IMR-90 (cell line): ENCODE data around the gene PLPP1. TPM values are rescaled to one million over a fixed set of nuclear protein-coding genes. Genes with fewer than 3 reads are reported as not detected.
"Not testable (repeated sequence)": the region's sequence is repeated elsewhere in the genome, so short reads cannot be mapped to it uniquely, and the experiment has no call there.

Experiments used
- ATAC-seq: fragments of 200-7000 bp; cut with Tn5 transposase; 2 replicates; pipeline ENCODE4 v1.9.1; 2020; ENCODE audit warnings: low read depth, mild to moderate bottlenecking, moderate library complexity
- BruUV-seq: library from RNA; stranded (reverse); fragments of 400-500 nt; replicated peaks from 2 replicates; lab custom pipeline; 2021; lab: Mats Ljungman, UMichigan
- CTCF ChIA-PET: fragments of 300-600 bp; formaldehyde crosslinking; extraction: SDS; loops from one replicate; lab custom pipeline; 2021; ENCODE audit warnings: antibody characterized with exemption; lab: Yijun Ruan, JAX
- POLR2A ChIA-PET: fragments of 300-600 bp; sonication (Branson Sonifier 250); formaldehyde crosslinking; loops from one replicate; lab custom pipeline; 2022; ENCODE audit warnings: antibody characterized with exemption; ENCODE audit not compliant: unreplicated experiment; lab: Charles Lee
- DNase-seq: peaks from one replicate; pipeline ENCODE4 v3.0.0; 2013
- H2AFZ ChIP-seq: replicated peaks from 2 replicates; pipeline ENCODE3; 2013; ENCODE audit warnings: low read length, mild to moderate bottlenecking; ENCODE audit not compliant: poor library complexity
- H2AK5ac ChIP-seq: 2 replicates; pipeline ENCODE4 v1.6.1; 2013; ENCODE audit warnings: low read depth, low read length, inconsistent platforms
- H2AK9ac ChIP-seq: replicated peaks from 2 replicates; pipeline ENCODE3; 2013; ENCODE audit warnings: mild to moderate bottlenecking, low read depth, low read length, moderate library complexity; ENCODE audit not compliant: poor library complexity
- H2BK120ac ChIP-seq: 2 replicates; pipeline ENCODE4 v1.6.1; 2013; ENCODE audit warnings: low read depth, low read length, inconsistent platforms
- H2BK15ac ChIP-seq: 3 replicates; pipeline ENCODE4 v1.6.1; 2013; ENCODE audit warnings: low read depth, low read length, inconsistent platforms
- H2BK20ac ChIP-seq: 2 replicates; pipeline ENCODE4 v1.6.1; 2013; ENCODE audit warnings: low read depth, mild to moderate bottlenecking, inconsistent platforms, low read length, moderate library complexity
- H2BK5ac ChIP-seq: 2 replicates; pipeline ENCODE4 v1.6.1; 2013; ENCODE audit warnings: mild to moderate bottlenecking, low read depth, low read length, inconsistent platforms; ENCODE audit not compliant: poor library complexity, severe bottlenecking
- H3K14ac ChIP-seq: replicated peaks from 2 replicates; pipeline ENCODE4 v1.6.1; 2013; ENCODE audit warnings: low read depth, low read length, inconsistent platforms
- H3K18ac ChIP-seq: 2 replicates; pipeline ENCODE4 v1.6.1; 2013; ENCODE audit warnings: low read depth, low read length, control low read depth
- H3K23ac ChIP-seq: 2 replicates; pipeline ENCODE4 v1.6.1; 2013; ENCODE audit warnings: low read depth, low read length, inconsistent platforms
- H3K27ac ChIP-seq: 2 replicates; pipeline ENCODE4 v1.5.1; 2013; ENCODE audit warnings: mild to moderate bottlenecking, control low read depth, low read length; ENCODE audit not compliant: insufficient read depth
- H3K27me3 ChIP-seq: 2 replicates; pipeline ENCODE4 v1.6.1; 2013; ENCODE audit warnings: low read length; ENCODE audit not compliant: control insufficient read depth, insufficient read depth
- H3K36me3 ChIP-seq: 2 replicates; pipeline ENCODE4 v1.6.1; 2013; ENCODE audit warnings: low read length, mixed read lengths; ENCODE audit not compliant: control insufficient read depth, insufficient read depth
- H3K4ac ChIP-seq: 2 replicates; pipeline ENCODE4 v1.6.1; 2013; ENCODE audit warnings: low read depth, low read length, inconsistent platforms
- H3K4me1 ChIP-seq: 2 replicates; pipeline ENCODE4 v1.6.1; 2013; ENCODE audit warnings: low read length, mixed read lengths; ENCODE audit not compliant: control insufficient read depth, insufficient read depth
- H3K4me2 ChIP-seq: 2 replicates; pipeline ENCODE4 v1.6.1; 2013; ENCODE audit warnings: low read depth, mild to moderate bottlenecking, control low read depth, low read length, moderate library complexity
- H3K4me3 ChIP-seq: 2 replicates; pipeline ENCODE4 v1.5.1; 2013; ENCODE audit warnings: low read depth, mild to moderate bottlenecking, control low read depth, low read length, moderate library complexity; ENCODE audit not compliant: insufficient read depth
- H3K56ac ChIP-seq: 2 replicates; pipeline ENCODE4 v1.6.1; 2013; ENCODE audit warnings: low read length, inconsistent platforms; ENCODE audit not compliant: insufficient read depth; ENCODE audit errors: extremely low read depth
- H3K79me1 ChIP-seq, 2 experiments: 2 replicates each; pipeline ENCODE4 v1.6.1; 2013; ENCODE audit warnings: low read length in 2 of 2, inconsistent platforms in 1 of 2, low read depth in 1 of 2
- H3K9ac ChIP-seq: 2 replicates; pipeline ENCODE4 v1.6.1; 2013; ENCODE audit warnings: low read depth, low read length, control low read depth
- H3K9me1 ChIP-seq: 2 replicates; pipeline ENCODE4 v1.6.1; 2013; ENCODE audit warnings: low read length, inconsistent platforms; ENCODE audit not compliant: insufficient read depth
- H3K9me3 ChIP-seq: 2 replicates; pipeline ENCODE4 v1.6.1; 2013; ENCODE audit warnings: low read length; ENCODE audit not compliant: control insufficient read depth, insufficient read depth
- H4K20me1 ChIP-seq: 2 replicates; pipeline ENCODE4 v1.6.1; 2013; ENCODE audit warnings: low read length, inconsistent platforms; ENCODE audit not compliant: insufficient read depth
- H4K5ac ChIP-seq: 2 replicates; pipeline ENCODE4 v1.6.1; 2013; ENCODE audit warnings: mild to moderate bottlenecking, low read depth, low read length, control low read depth
- H4K8ac ChIP-seq, 2 experiments: 2 replicates each; pipeline ENCODE4 v1.6.1; 2013; ENCODE audit warnings: low read depth in 2 of 2, low read length in 2 of 2, control low read depth in 1 of 2, inconsistent platforms in 1 of 2
- H4K91ac ChIP-seq: 2 replicates; pipeline ENCODE4 v1.6.1; 2013; ENCODE audit warnings: low read depth, low read length, inconsistent platforms; ENCODE audit not compliant: insufficient read depth
- WGBS, 2 experiments: methylation state at CpG; one replicate each; pipeline versions ENCODE4 v1.1.5 to v1.1.7; 2013; ENCODE audit warnings: missing lambda C conversion rate in 2 of 2; ENCODE audit not compliant: insufficient read length in 1 of 2; ENCODE audit errors: extremely low coverage in 2 of 2; 5-methylcytosine and 5-hydroxymethylcytosine counted together
- dilution Hi-C: fragments of 300-500 bp; cut with HindIII; formaldehyde crosslinking; loops from one replicate; pipeline ENCODE4 v1.14.3; 2018; ENCODE audit warnings: low sequenced_read_pairs; ENCODE audit not compliant: unreplicated experiment
- in situ Hi-C: fragments of 300-500 bp; cut with MboI; formaldehyde crosslinking; loops from 3 replicates; pipeline ENCODE4 v1.14.3; 2019; ENCODE audit warnings: low sequenced_read_pairs, inconsistent platforms, mixed read lengths
- intact Hi-C: fragments of 100-400 bp; cut with micrococcal nuclease; formaldehyde crosslinking; loops from 2 replicates; pipeline ENCODE4 v1.10.0; 2022
- polyA plus RNA-seq, 3 experiments: library from polyadenylated mRNA; depleted of rRNA; stranded (reverse); fragments of >200 nt; gene quantifications; 2 replicates each; pipeline ENCODE4 v1.2.3, GENCODE V29; 2012; ENCODE audit warnings: low replicate concordance in 1 of 3
- total RNA-seq: library from RNA; depleted of rRNA; stranded (reverse); fragments of >200 nt; gene quantifications from 2 replicates; pipeline ENCODE4 v1.2.3, GENCODE V29; 2012

The PLPP1 gene
- total and polyA plus RNA-seq, 2 of the 4 experiments (the other 2 are of a cell fraction) = 19.2 to 21.3 TPM

DNA sequence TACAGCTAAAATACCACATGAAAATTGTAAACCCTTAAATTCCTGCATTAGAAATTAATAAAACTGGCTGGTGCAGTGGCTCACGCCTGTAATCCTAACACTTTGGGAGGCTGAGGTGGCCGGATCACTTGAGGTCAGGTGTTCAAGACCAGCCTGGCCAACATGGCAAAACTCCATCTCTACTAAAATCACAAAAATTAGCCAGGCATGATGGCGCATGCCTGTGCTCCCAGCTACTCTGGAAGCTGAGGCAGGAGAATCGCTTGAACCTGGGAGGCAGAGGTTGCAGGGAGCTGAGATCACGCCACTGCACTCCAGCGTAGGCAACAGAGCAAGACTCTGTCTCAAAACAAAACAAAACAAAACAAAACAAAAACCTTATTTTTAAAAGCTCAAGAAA, 29.1 kb downstream of the PLPP1 start:
- no CpG with 5 or more reads among the region's 6 CpGs for WGBS, 2 experiments
- POLR2A ChIA-PET = not testable (repeated sequence)

DNA sequence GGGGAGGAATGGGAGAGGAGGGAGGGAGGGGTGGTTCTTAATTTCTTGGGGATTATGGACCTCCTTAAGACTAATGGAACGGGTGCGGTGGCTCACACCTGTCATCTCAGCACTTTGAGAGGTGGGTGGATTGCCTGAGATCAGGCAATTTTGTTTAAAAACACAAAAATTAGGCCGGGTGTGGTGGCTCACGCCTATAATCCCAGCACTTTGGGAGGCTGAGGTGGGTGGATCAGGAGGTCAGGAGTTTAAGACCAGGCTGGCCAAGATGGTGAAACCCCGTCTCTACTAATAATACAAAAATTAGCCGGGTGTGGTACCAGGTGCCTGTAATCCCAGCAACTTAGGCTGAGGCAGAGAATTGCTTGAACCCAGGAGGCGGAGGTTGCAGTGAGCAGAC, 30.8 kb downstream of the PLPP1 start:
- POLR2A ChIA-PET, H2AK9ac ChIP-seq, H3K4ac ChIP-seq, H2BK120ac ChIP-seq, dilution Hi-C loops, H2AFZ ChIP-seq, H4K20me1 ChIP-seq, H3K4me3 ChIP-seq, H3K18ac ChIP-seq, DNase-seq, H3K4me1 ChIP-seq, H3K9ac ChIP-seq, H4K5ac ChIP-seq, H3K36me3 ChIP-seq, H2AK5ac ChIP-seq, H3K56ac ChIP-seq, ATAC-seq, H2BK15ac ChIP-seq, BruUV-seq, H3K27me3 ChIP-seq, intact Hi-C loops, H3K14ac ChIP-seq, H3K23ac ChIP-seq, H2BK20ac ChIP-seq, H3K4me2 ChIP-seq, H4K8ac ChIP-seq, H3K27ac ChIP-seq, H3K9me3 ChIP-seq, in situ Hi-C loops, H2BK5ac ChIP-seq, H3K9me1 ChIP-seq, H4K91ac ChIP-seq: not testable (repeated sequence)
- H3K79me1 ChIP-seq = peaks cover 2 to 11% of the 10 kb centered on the region in 2 experiments; a peak in 2 of 4 replicates
- CTCF ChIA-PET = interaction anchor here (0.6 kb wide), 1 partner anchor 124 kb away, joined by 7 read pairs; no protein-coding TSS in a partner anchor
- 100% methylated on average over 3 of the region's 7 CpGs; no CpG with 5 or more reads in 1 of the 2 experiments for WGBS, 2 experiments

More for the DNA sequence above, 29.1 kb downstream of the PLPP1 start:
- H4K20me1 ChIP-seq, H4K5ac ChIP-seq, H3K9ac ChIP-seq, H2BK15ac ChIP-seq, H3K4ac ChIP-seq, H2AK5ac ChIP-seq, H3K9me1 ChIP-seq, H3K36me3 ChIP-seq, H3K9me3 ChIP-seq, H3K56ac ChIP-seq, dilution Hi-C loops, CTCF ChIA-PET, H3K14ac ChIP-seq, H3K27ac ChIP-seq, H3K27me3 ChIP-seq, H3K4me3 ChIP-seq, H2BK120ac ChIP-seq, H3K4me2 ChIP-seq, H2AK9ac ChIP-seq, H4K8ac ChIP-seq, H3K18ac ChIP-seq, ATAC-seq, BruUV-seq, intact Hi-C loops, DNase-seq, H3K4me1 ChIP-seq, H3K23ac ChIP-seq, H2BK20ac ChIP-seq, H2BK5ac ChIP-seq, H4K91ac ChIP-seq, in situ Hi-C loops, H2AFZ ChIP-seq: not testable (repeated sequence)
- H3K79me1 ChIP-seq = peaks cover 4 to 11% of the 10 kb centered on the region in 2 experiments; a peak in 2 of 4 replicates
